C4-2B (cell line): Measurements from ENCODE around the gene PDE4D.

Source experiments
- CTCF ChIP-seq: fragments of 450-650 bp; conservative IDR thresholded peaks from 2 replicates; pipeline ENCODE4 v1.5.1; 2017; ENCODE audit warnings: mild to moderate bottlenecking
- ZFX ChIP-seq: fragments of 450-650 bp; IDR thresholded peaks from 2 replicates; pipeline ENCODE4 v1.6.1; 2017

GRCh38 chr5:59458966-59459729 is 434.4 kb downstream of the PDE4D start:
- TF ChIP-seq CTCF (no peak), ZFX (no peak)
